SK-N-SH (cell line): ENCODE measurements around the gene ELOVL4. TPM values are rescaled to one million over a fixed set of nuclear protein-coding genes. Genes with fewer than 3 reads are reported as not detected.

ENCODE experiments used
- CTCF ChIA-PET: fragments of 300-600, 350-600 bp; formaldehyde crosslinking; extraction: SDS; loops from one replicate; lab custom pipeline; 2021; lab: Yijun Ruan, JAX
- POLR2A ChIA-PET: fragments of 350-600 bp; sonication (Branson Sonifier 250); formaldehyde crosslinking; extraction: SDS; loops from one replicate; lab custom pipeline; 2020; ENCODE audit warnings: antibody characterized with exemption, inconsistent platforms; lab: Yijun Ruan, JAX
- DNase-seq: peaks from one replicate; pipeline ENCODE4 v3.0.0; 2012
- H2AFZ ChIP-seq: fragments of 200-600 bp; sonication (generic); 2 replicates; pipeline ENCODE4 v1.8.1; 2016; ENCODE audit warnings: antibody characterized with exemption, mild to moderate bottlenecking, low read depth
- H3F3A ChIP-seq: fragments of 200-600 bp; sonication (generic); replicated peaks from 2 replicates; pipeline ENCODE3; 2016; ENCODE audit warnings: antibody characterized with exemption, mild to moderate bottlenecking; ENCODE audit not compliant: insufficient read depth
- H3K27ac ChIP-seq, 2 experiments: fragments of 200-500 bp in 1 of 2; fragments of 200-600 bp in 1 of 2; sonication (Bioruptor generic) in 1 of 2; sonication (generic), shearing (Covaris generic) in 1 of 2; 2 replicates each; pipeline versions ENCODE4 v1.5.1 to v1.6.1; 2014 to 2016; ENCODE audit warnings: low read depth in 2 of 2, inconsistent platforms in 1 of 2, low read length in 1 of 2, mild to moderate bottlenecking in 1 of 2, mixed read lengths in 1 of 2
- H3K27me3 ChIP-seq: fragments of 200-600 bp; sonication (generic), shearing (Covaris generic); 2 replicates; pipeline ENCODE4 v1.6.1; 2016; ENCODE audit warnings: mixed run types; ENCODE audit not compliant: insufficient read depth
- H3K36me3 ChIP-seq, 2 experiments: fragments of 200-500 bp in 1 of 2; fragments of 200-600 bp in 1 of 2; sonication (Bioruptor generic) in 1 of 2; sonication (generic) in 1 of 2; replicated peaks in 1 of 2; 2 replicates each; pipeline versions ENCODE3 to v1.5.1; 2014 to 2016; ENCODE audit warnings: low read length in 1 of 2, mild to moderate bottlenecking in 1 of 2; ENCODE audit not compliant: insufficient read depth in 2 of 2, control insufficient read depth in 1 of 2
- H3K4me1 ChIP-seq, 2 experiments: fragments of 200-500 bp in 1 of 2; fragments of 200-600 bp in 1 of 2; sonication (Bioruptor generic) in 1 of 2; sonication (generic), shearing (Covaris generic) in 1 of 2; 2 replicates each; pipeline versions ENCODE4 v1.5.1 to v1.6.1; 2014 to 2016; ENCODE audit warnings: low read depth in 1 of 2, low read length in 1 of 2, mixed run types in 1 of 2; ENCODE audit not compliant: insufficient read depth in 2 of 2, control insufficient read depth in 1 of 2
- H3K4me2 ChIP-seq: fragments of 200-600 bp; sonication (generic), shearing (Covaris generic); 2 replicates; pipeline ENCODE4 v1.6.1; 2017; ENCODE audit warnings: mixed run types
- H3K4me3 ChIP-seq, 2 experiments: fragments of 200-500 bp in 1 of 2; fragments of 200-600 bp in 1 of 2; sonication (Bioruptor generic) in 1 of 2; sonication (generic), shearing (Covaris generic) in 1 of 2; 2 replicates each; pipeline versions ENCODE4 v1.5.1 to v1.8.1; 2014 to 2016; ENCODE audit warnings: low read depth in 2 of 2, inconsistent platforms in 1 of 2, low read length in 1 of 2, mild to moderate bottlenecking in 1 of 2, mixed read lengths in 1 of 2, moderate library complexity in 1 of 2
- H3K79me2 ChIP-seq: fragments of 200-600 bp; sonication (generic); 2 replicates; pipeline ENCODE4 v1.8.1; 2017; ENCODE audit warnings: mild to moderate bottlenecking; ENCODE audit not compliant: insufficient read depth
- H3K9ac ChIP-seq: fragments of 200-600 bp; sonication (generic); 2 replicates; pipeline ENCODE4 v1.6.1; 2017; ENCODE audit warnings: mixed run types
- H3K9me2 ChIP-seq: fragments of 200-600 bp; sonication (generic); 2 replicates; pipeline ENCODE4 v1.6.1; 2017; ENCODE audit warnings: mixed run types
- H3K9me3 ChIP-seq: fragments of 200-600 bp; sonication (generic); 2 replicates; pipeline ENCODE4 v1.6.1; 2017; ENCODE audit warnings: mixed run types, mild to moderate bottlenecking, moderate library complexity
- H4K20me1 ChIP-seq: fragments of 200-600 bp; sonication (generic); 2 replicates; pipeline ENCODE4 v1.6.1; 2017; ENCODE audit warnings: mild to moderate bottlenecking, mixed run types; ENCODE audit not compliant: insufficient read depth
- CTCF ChIP-seq: fragments of 200-600 bp; sonication (generic); IDR thresholded peaks from 2 replicates; pipeline ENCODE4 v1.6.1; 2017; ENCODE audit warnings: antibody characterized with exemption, mild to moderate bottlenecking, moderate library complexity
- EZH2phosphoT487 ChIP-seq: fragments of 200-600 bp; sonication (generic); IDR thresholded peaks from 2 replicates; pipeline ENCODE4 v1.6.1; 2017; ENCODE audit warnings: low read depth, mixed run types, mild to moderate bottlenecking, antibody characterized with exemption, moderate library complexity, borderline replicate concordance
- FOXJ3 ChIP-seq: sonication (generic); formaldehyde crosslinking; IDR thresholded peaks from 2 replicates; pipeline ENCODE4 v1.5.1; 2020; ENCODE audit warnings: mild to moderate bottlenecking, missing genetic modification reagents
- FOXM1 ChIP-seq: IDR thresholded peaks from 2 replicates; pipeline ENCODE4 v1.4.0; 2012; ENCODE audit warnings: low read depth, mild to moderate bottlenecking
- GATA2 ChIP-seq: sonication (generic); formaldehyde crosslinking; IDR thresholded peaks from 2 replicates; pipeline ENCODE4 v1.5.0; 2020; ENCODE audit warnings: mild to moderate bottlenecking, missing genetic modification reagents
- IRF3 ChIP-seq: fragments of 150-350 bp; IDR thresholded peaks from 2 replicates; pipeline ENCODE4 v1.6.1; 2016; ENCODE audit warnings: mild to moderate bottlenecking, low read depth, low read length
- NFIC ChIP-seq: IDR thresholded peaks from 2 replicates; pipeline ENCODE4 v1.4.0; 2012; ENCODE audit warnings: borderline replicate concordance
- NRF1 ChIP-seq: IDR thresholded peaks from 2 replicates; pipeline ENCODE4 v1.6.1; 2012; ENCODE audit warnings: low read depth, mild to moderate bottlenecking, low read length
- PBX3 ChIP-seq: IDR thresholded peaks from 2 replicates; pipeline ENCODE4; 2012
- POLR2AphosphoS5 ChIP-seq: IDR thresholded peaks from 2 replicates; pipeline ENCODE4 v1.6.1; 2012; ENCODE audit warnings: low read depth, low read length
- RAD21 ChIP-seq: IDR thresholded peaks from 2 replicates; pipeline ENCODE4 v1.6.1; 2012; ENCODE audit warnings: mild to moderate bottlenecking, low read length
- RCOR1 ChIP-seq: fragments of 150-350 bp; IDR thresholded peaks from 2 replicates; pipeline ENCODE4 v1.6.1; 2017; ENCODE audit warnings: antibody characterized with exemption, low read length
- RFX5 ChIP-seq: IDR thresholded peaks from 2 replicates; pipeline ENCODE4 v1.6.1; 2012; ENCODE audit warnings: mild to moderate bottlenecking, improper control_type of control experiment, low read length
- RXRA ChIP-seq: IDR thresholded peaks from 2 replicates; pipeline ENCODE4 v1.4.0; 2012; ENCODE audit warnings: low read depth, mild to moderate bottlenecking, borderline replicate concordance
- SMC3 ChIP-seq: IDR thresholded peaks from 2 replicates; pipeline ENCODE4 v1.6.1; 2012; ENCODE audit warnings: low read depth, low read length, improper control_type of control experiment
- TAF1 ChIP-seq: IDR thresholded peaks from 2 replicates; pipeline ENCODE4 v1.6.1; 2012; ENCODE audit warnings: low read depth, mild to moderate bottlenecking, low read length, moderate library complexity, borderline replicate concordance
- TCF12 ChIP-seq: IDR thresholded peaks from 2 replicates; pipeline ENCODE4 v1.4.0; 2012
- USF1 ChIP-seq: IDR thresholded peaks from 2 replicates; pipeline ENCODE4 v1.4.0; 2012; ENCODE audit warnings: low read depth, borderline replicate concordance
- ZBTB33 ChIP-seq: IDR thresholded peaks from 2 replicates; pipeline ENCODE4 v1.4.0; 2012; ENCODE audit warnings: low read depth, borderline replicate concordance
- WGBS: methylation state at CpG from one replicate; pipeline ENCODE4 v1.1.6; 2017; ENCODE audit warnings: low lambda C conversion rate; 5-methylcytosine and 5-hydroxymethylcytosine counted together
- polyA plus RNA-seq, 3 experiments: library from polyadenylated mRNA; depleted of rRNA; stranded (reverse); fragments of >200 nt; gene quantifications; 2 replicates each; pipeline ENCODE4 v1.2.3, GENCODE V29; 2012

ELOVL4 gene
- polyA plus RNA-seq, 1 of the 3 experiments (the other 2 are of a cell fraction): 1.9 TPM

GRCh38 chr6:79981652-79982051 lies 34.3 kb upstream of the ELOVL4 start:
- Histone ChIP-seq H3K9me3 (no peaks in the 10 kb centered on the region), H3K4me3 (no peak overlapping the region), H3K27me3 (no peaks in the 10 kb centered on the region), H3K79me2 (no peaks in the 10 kb centered on the region), H3F3A (no peaks in the 10 kb centered on the region), H3K36me3 (no peaks in the 10 kb centered on the region), H3K4me1 (no peaks in the 10 kb centered on the region), H3K4me2 (no peak overlapping the region), H2AFZ (no peak overlapping the region), H3K9me2 (no peaks in the 10 kb centered on the region), H4K20me1 (no peaks in the 10 kb centered on the region), H3K9ac (no peak overlapping the region), H3K27ac (no peak overlapping the region)
- POLR2A ChIA-PET: no interaction called here
- TF ChIP-seq GATA2 (CRISPR knock-in tag) (no peak), RXRA (no peak), FOXM1 (no peak), POLR2AphosphoS5 (no peak), IRF3 (no peak), ZBTB33 (no peak), NRF1 (no peak), USF1 (no peak), CTCF (no peak), NFIC (no peak), RFX5 (no peak), FOXJ3 (CRISPR knock-in tag) (no peak), RCOR1 (no peak), TAF1 (no peak), EZH2phosphoT487 (no peak), RAD21 (no peak), TCF12 (no peak), SMC3 (no peak), PBX3 (no peak)
- CTCF ChIA-PET: interaction anchor here (0.9 to 1.1 kb wide), 2 partner anchors 33 to 35 kb away, joined by 3 to 4 read pairs; no protein-coding TSS in a partner anchor
- 94% methylated on average over 4 of the region's 4 CpGs for WGBS
- DNase-seq: no peak
